ENCODE data around the gene CDK17. TPM values are rescaled to one million over a fixed set of nuclear protein-coding genes. Genes with fewer than 3 reads are reported as not detected.
A peak's percentile ranks its signal among the peaks of the same experiment; 100 is the strongest.
"Not testable (repeated sequence)": the region's sequence is repeated elsewhere in the genome, so short reads cannot be mapped to it uniquely, and the experiment has no call there.

CDK17 gene
- total RNA-seq, 2 donors from 2014 or later, result 13.2 to 23.4 TPM

DNA sequence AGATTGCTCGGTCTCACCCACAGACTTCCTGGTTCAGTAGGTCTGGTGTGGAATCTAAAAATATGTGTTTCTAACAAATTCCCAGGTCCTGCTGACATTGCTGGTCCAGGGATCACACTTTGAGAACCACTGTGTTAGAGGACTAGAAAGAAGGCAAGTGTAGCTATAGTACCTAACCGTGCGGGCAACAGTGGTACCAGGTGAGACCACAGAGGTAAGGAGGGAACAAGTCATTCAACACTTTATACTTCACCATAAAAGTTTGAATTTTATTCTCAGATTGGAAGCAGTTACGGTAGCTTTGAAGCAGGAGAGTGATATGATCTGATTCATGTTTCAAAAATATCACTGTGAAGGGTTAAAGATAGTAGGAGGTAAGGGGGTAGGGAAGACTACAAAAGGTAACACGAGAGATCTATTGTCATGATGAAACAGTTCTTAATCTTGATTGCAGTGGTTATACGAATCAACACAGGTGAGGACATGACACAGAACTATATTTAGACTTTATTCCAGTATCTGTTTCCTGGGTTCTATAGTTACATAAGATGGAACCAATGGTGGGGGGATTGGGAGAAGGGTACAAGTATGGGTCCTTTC is 73.5 kb downstream of the CDK17 start:
- TF ChIP-seq, protein P1, sequence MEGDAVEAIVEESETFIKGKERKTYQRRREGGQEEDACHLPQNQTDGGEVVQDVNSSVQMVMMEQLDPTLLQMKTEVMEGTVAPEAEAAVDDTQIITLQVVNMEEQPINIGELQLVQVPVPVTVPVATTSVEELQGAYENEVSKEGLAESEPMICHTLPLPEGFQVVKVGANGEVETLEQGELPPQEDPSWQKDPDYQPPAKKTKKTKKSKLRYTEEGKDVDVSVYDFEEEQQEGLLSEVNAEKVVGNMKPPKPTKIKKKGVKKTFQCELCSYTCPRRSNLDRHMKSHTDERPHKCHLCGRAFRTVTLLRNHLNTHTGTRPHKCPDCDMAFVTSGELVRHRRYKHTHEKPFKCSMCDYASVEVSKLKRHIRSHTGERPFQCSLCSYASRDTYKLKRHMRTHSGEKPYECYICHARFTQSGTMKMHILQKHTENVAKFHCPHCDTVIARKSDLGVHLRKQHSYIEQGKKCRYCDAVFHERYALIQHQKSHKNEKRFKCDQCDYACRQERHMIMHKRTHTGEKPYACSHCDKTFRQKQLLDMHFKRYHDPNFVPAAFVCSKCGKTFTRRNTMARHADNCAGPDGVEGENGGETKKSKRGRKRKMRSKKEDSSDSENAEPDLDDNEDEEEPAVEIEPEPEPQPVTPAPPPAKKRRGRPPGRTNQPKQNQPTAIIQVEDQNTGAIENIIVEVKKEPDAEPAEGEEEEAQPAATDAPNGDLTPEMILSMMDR (IDR thresholded peaks at IDR 0.05), result no peak
- H3K4me1 ChIP-seq, result no peaks in the 10 kb centered on the region
- H3K36me3 ChIP-seq, result no peaks in the 10 kb centered on the region
- intact Hi-C loops (cut with DNase I), result no loop called here
- no peaks in the 10 kb centered on the region for H3K27me3 ChIP-seq
- no peaks in the 10 kb centered on the region for H3K9me3 ChIP-seq
- no peak overlapping the region for H3K4me3 ChIP-seq
- no peak overlapping the region for H3K27ac ChIP-seq
- no peak for DNase-seq
- no peak overlapping the region for H3K9ac ChIP-seq (ENCODE audit: low read depth in 2 of 2, low read length in 2 of 2)

DNA sequence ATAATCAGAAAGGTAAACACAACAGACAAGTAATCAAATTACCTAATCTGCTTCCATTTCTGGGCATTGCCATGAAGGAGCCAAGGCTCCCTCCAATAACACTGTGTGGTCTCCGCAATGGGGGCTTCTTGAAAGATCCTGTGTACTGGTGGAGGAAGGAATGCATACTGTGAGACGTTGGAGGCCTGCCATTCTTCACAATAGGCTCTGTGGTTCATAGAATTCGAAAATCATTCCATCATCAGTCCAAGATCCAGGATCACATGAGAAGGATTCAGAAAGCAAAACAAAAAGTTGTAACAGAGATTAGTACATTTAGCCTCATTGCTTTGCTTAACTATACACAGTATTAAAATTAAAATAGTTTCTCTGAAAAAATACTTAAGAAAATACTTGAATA is 76.3 kb downstream of the CDK17 start:
- TF ChIP-seq, protein P1 (IDR thresholded peaks at IDR 0.05), result no peak
- no peak for DNase-seq
- Histone ChIP-seq H3K9me3 (no peaks in the 10 kb centered on the region), H3K4me1 (no peaks in the 10 kb centered on the region), H3K27ac (no peak overlapping the region), H3K27me3 (no peaks in the 10 kb centered on the region), H3K9ac (ENCODE audit: low read depth in 2 of 2, low read length in 2 of 2) (no peak overlapping the region), H3K4me3 (no peak overlapping the region), H3K36me3 (no peaks in the 10 kb centered on the region)
- intact Hi-C loops (cut with DNase I), result no loop called here

GRCh38 chr12:96322720-96323119 is 77.5 kb downstream of the CDK17 start:
- Histone ChIP-seq H3K27me3 (no peaks in the 10 kb centered on the region), H3K27ac (no peak overlapping the region), H3K4me1 (no peaks in the 10 kb centered on the region), H3K9ac (ENCODE audit: low read depth in 2 of 2, low read length in 2 of 2) (no peak overlapping the region), H3K4me3 (no peak overlapping the region), H3K36me3 (no peaks in the 10 kb centered on the region), H3K9me3 (no peaks in the 10 kb centered on the region)
- intact Hi-C loops (cut with DNase I), result no loop called here
- TF ChIP-seq, protein P1 (IDR thresholded peaks at IDR 0.05), result no peak
- no peak for DNase-seq

GRCh38 chr12:96321941-96322340 is 78.3 kb downstream of the CDK17 start:
- Histone ChIP-seq H3K27me3 (no peaks in the 10 kb centered on the region), H3K4me1 (no peaks in the 10 kb centered on the region), H3K9ac (ENCODE audit: low read depth in 2 of 2, low read length in 2 of 2) (no peak overlapping the region), H3K36me3 (no peaks in the 10 kb centered on the region), H3K27ac (no peak overlapping the region), H3K4me3 (no peak overlapping the region), H3K9me3 (no peaks in the 10 kb centered on the region)
- TF ChIP-seq, protein P1 (IDR thresholded peaks at IDR 0.05), result no peak
- no peak for DNase-seq
- intact Hi-C loops (cut with DNase I), result no loop called here

GRCh38 chr12:96317801-96318200 is 82.4 kb downstream of the CDK17 start:
- H3K4me3 ChIP-seq; H3K9ac ChIP-seq (ENCODE audit: low read depth in 2 of 2, low read length in 2 of 2); H3K27ac ChIP-seq; intact Hi-C loops (cut with DNase I); H3K36me3 ChIP-seq; H3K27me3 ChIP-seq; H3K9me3 ChIP-seq; DNase-seq; H3K4me1 ChIP-seq: not testable (repeated sequence)

DNA sequence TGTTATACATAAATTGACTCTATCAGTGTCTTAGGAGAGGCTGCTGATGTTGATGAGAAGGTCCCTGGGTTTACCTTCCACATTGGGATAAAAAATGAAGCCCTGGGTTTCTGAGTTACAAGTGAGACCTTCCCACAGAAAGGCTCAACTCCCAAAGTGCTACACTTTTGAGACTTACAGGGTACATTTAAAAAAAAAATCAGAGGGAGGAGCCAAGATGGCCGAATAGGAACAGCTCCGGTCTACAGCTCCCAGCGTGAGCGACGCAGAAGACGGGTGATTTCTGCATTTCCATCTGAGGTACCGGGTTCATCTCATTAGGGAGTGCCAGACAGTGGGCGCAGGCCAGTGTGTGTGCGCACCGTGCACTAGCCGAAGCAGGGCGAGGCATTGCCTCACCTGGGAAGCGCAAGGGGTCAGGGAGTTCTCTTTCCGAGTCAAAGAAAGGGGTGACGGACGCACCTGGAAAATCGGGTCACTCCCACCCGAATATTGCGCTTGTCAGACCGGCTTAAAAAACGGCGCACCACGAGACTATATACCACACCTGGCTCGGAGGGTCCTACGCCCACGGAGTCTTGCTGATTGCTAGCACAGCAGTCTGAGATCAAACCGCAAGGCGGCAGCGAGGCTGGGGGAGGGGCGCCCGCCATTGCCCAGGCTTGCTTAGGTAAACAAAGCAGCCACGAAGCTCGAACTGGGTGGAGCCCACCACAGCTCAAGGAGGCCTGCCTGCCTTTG is 84.3 kb downstream of the CDK17 start:
- H3K9me3 ChIP-seq; H3K9ac ChIP-seq (ENCODE audit: low read depth in 2 of 2, low read length in 2 of 2); intact Hi-C loops (cut with DNase I); H3K4me1 ChIP-seq; H3K36me3 ChIP-seq; H3K27me3 ChIP-seq: not testable (repeated sequence)
- Histone ChIP-seq H3K4me3 (peak overlapping the region; percentile 33), H3K27ac (peak overlapping the region; percentile 60)
- peak; percentile 24 for DNase-seq

Data from colonic mucosa (tissue), 4 donors.